GM19351 (cell line): ENCODE measurements around the gene DTNB.
"Not testable (repeated sequence)": the region's sequence is repeated elsewhere in the genome, so short reads cannot be mapped to it uniquely, and the experiment has no call there.

ENCODE experiments used
- ATAC-seq: cut with Tn5 transposase; IDR thresholded peaks from one replicate; pipeline ENCODE4 v1.9.1; 2021; ENCODE audit warnings: mild to moderate bottlenecking, moderate library complexity; ENCODE audit not compliant: unreplicated experiment

Gene DTNB

GRCh38 chr2:25549571-25549970, 123.8 kb downstream of the DTNB start:
- not testable (repeated sequence) for ATAC-seq

- ATAC-seq = no peak
These were observed 124.8 kb downstream of the DTNB start for GRCh38 chr2:25548601-25549000.

GRCh38 chr2:25546852-25547251, 126.5 kb downstream of the DTNB start:
- ATAC-seq = no peak

GRCh38 chr2:25545899-25546298, 127.5 kb downstream of the DTNB start:
- ATAC-seq = no peak

GRCh38 chr2:25544445-25544844, 128.9 kb downstream of the DTNB start:
- ATAC-seq = no peak

- no peak for ATAC-seq
These were observed 129.4 kb downstream of the DTNB start for GRCh38 chr2:25543939-25544338.

- ATAC-seq = no peak
These were observed 132.0 kb downstream of the DTNB start for GRCh38 chr2:25541378-25541777.

GRCh38 chr2:25539136-25539535, 134.2 kb downstream of the DTNB start:
- ATAC-seq = no peak

GRCh38 chr2:25537526-25537925, 135.9 kb downstream of the DTNB start:
- ATAC-seq = no peak

GRCh38 chr2:25535411-25536289, 137.7 kb downstream of the DTNB start:
- ATAC-seq = not testable (repeated sequence)

GRCh38 chr2:25534937-25535336, 138.4 kb downstream of the DTNB start:
- not testable (repeated sequence) for ATAC-seq

- no peak for ATAC-seq
These were observed 138.9 kb downstream of the DTNB start for GRCh38 chr2:25534455-25534854.

- ATAC-seq = not testable (repeated sequence)
These were observed 139.6 kb downstream of the DTNB start for GRCh38 chr2:25533771-25534170.

- no peak for ATAC-seq
These were observed 140.9 kb downstream of the DTNB start for GRCh38 chr2:25532521-25532920.

- no peak for ATAC-seq
These were observed 144.3 kb downstream of the DTNB start for GRCh38 chr2:25529034-25529433.

GRCh38 chr2:25528173-25528572, 145.2 kb downstream of the DTNB start:
- ATAC-seq = no peak

- ATAC-seq = peak; percentile 48
These were observed 148.9 kb downstream of the DTNB start for GRCh38 chr2:25524507-25524906.

- no peak for ATAC-seq
These were observed 150.3 kb downstream of the DTNB start for GRCh38 chr2:25523060-25523459.

GRCh38 chr2:25521665-25522387, 151.6 kb downstream of the DTNB start:
- peak; percentile 90 for ATAC-seq

- no peak for ATAC-seq
These were observed 152.3 kb downstream of the DTNB start for GRCh38 chr2:25521126-25521525.

- no peak for ATAC-seq
These were observed 155.7 kb downstream of the DTNB start for GRCh38 chr2:25517701-25518100.

- ATAC-seq = no peak
These were observed 159.2 kb downstream of the DTNB start for GRCh38 chr2:25514043-25514637.
